TTC549 (cell line): ENCODE measurements around the gene ARMH1.
A peak's percentile ranks its signal among the peaks of the same experiment; 100 is the strongest.
"Not testable (repeated sequence)": the region's sequence is repeated elsewhere in the genome, so short reads cannot be mapped to it uniquely, and the experiment has no call there.

ENCODE experiments used
- FAIRE-seq: peaks from 2 replicates; lab custom pipeline; 2012; peaks lifted over from hg19 to GRCh38; lab: Jason Lieb, UNC

The ARMH1 gene

GRCh38 chr1:44723496-44724295, 49.2 kb downstream of the ARMH1 start:
- no peak for FAIRE-seq

- no peak for FAIRE-seq
Measured at GRCh38 chr1:44724296-44724954, 49.9 kb downstream of the ARMH1 start.

DNA sequence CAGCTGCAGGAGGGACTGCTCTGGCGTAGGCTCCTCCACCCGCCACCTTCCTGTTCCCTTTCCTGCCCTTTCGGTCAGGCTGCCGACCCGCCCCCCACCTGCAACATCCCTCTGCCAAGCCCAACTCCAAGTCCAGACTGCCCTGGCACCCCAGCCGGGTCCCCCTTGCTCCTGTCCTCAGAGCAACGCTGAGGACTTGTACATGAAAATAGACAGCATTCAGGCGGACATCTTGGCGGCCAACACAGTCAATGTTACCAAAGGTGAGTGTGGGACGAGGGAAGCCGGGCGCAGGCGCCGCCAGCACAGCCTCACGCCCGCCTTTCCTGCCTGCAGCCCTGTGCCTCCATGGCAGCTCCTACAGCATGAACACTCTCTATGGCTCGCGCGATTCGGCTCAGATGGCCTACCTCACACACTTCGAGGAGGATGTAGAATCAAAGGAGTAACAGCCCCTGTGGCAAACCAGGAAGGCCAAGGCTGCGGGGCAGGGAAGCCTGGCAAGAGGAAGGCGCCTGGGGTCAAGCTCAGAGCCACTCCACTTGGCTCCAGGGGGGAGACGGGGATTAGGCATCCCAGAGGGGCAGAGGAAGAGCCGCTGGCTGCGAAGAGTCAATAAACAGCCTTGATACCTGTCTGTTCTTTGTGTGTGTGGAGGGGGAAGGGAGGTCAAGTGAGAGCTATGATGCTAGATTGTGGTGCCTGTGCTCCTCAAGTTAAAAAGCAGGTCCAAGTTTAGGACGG, 50.6 kb downstream of the ARMH1 start:
- FAIRE-seq, result no peak

- peak; percentile 90 for FAIRE-seq
Measured at GRCh38 chr1:44730741-44731512, 56.4 kb downstream of the ARMH1 start, which contains the start of gene RNU5D-1. Gene RNU5D-1 (minus strand): TSS chr1:44731170.

DNA sequence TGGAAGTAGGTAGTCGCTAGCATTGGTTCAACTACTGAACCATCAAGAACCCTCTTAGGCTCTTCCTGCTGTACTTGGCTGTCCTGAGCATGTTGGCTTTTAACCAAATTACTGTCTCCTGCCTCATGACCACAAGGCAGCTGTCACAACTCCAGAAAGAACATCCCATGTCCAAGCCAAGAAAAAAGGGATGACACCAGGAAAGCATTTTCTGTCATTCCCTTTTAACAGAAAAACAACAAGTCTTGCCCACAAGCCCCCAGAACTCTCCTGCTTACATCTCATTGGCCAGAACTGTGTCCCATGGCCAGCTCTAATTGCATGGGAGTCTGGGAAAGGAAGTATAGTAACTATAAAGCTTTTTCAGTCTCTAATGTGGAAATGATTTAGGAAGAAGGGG, 58.9 kb downstream of the ARMH1 start:
- FAIRE-seq, result no peak

GRCh38 chr1:44733784-44734183, 59.3 kb downstream of the ARMH1 start:
- FAIRE-seq, result no peak

- FAIRE-seq, result no peak
Measured at GRCh38 chr1:44735992-44736391, 61.5 kb downstream of the ARMH1 start.

DNA sequence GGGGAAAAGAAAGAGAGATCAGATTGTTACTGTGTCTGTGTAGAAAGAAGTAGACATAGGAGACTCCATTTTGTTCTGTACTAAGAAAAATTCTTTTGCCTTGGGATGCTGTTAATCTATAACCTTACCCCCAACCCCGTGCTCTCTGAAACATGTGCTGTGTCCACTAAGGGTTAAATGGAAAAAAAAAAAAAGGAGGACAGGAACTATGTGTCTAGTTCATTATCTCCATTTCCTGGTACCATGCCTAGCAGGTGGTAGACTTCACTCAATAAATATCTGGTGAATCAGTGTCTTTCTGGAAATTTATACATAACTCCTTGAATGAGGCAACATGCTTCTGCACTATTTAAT, 64.4 kb downstream of the ARMH1 start:
- FAIRE-seq, result not testable (repeated sequence)

GRCh38 chr1:44739307-44740178, 65.0 kb downstream of the ARMH1 start, which contains the start of gene KIF2C:
Gene KIF2C (plus strand): TSS chr1:44739837. CDS start chr1:44739933, 96 bp downstream.
- peak; percentile 92 for FAIRE-seq

DNA sequence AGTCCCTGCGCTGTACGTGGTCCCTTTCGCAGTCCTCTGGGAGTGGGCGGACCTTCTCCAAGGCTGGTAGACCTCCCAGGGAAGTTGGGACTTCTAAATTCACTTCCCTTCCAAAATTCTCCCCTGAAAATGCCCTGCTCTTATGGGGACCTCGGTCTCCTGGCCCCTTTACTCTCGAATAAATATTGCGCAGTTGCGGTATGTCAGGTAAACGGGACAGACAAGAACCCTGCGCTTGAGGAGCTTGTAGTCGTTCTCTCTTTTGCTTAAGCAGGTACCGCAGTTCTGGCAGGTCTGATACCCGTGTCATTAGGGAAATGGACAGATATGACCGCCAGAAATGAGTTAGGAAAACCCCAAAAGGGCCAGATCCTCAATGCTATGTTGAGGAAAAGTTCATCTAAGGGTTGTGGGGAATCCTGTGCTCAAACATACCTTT, 65.7 kb downstream of the ARMH1 start:
- no peak for FAIRE-seq

DNA sequence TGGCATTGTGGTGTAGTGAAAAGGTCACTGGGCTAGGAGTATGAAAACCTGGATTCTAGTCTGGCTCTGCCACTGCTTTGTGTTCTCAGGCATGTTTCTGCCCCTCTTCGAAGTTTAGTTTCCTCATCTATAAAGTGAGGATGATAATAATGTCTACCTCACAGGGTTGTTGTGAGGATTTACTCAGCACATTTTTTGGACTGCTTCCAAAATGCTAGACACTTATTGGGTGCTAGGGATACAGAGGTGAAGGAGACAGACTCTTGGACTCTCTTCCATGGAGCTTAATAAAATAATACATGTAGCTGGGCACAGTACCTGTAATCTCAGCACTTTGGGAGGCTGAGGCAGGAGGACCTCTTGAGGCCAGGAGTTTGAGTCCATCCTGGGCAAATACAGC, 68.7 kb downstream of the ARMH1 start:
- no peak for FAIRE-seq

GRCh38 chr1:44747878-44748277, 73.4 kb downstream of the ARMH1 start:
- FAIRE-seq, result no peak

- no peak for FAIRE-seq
Measured at GRCh38 chr1:44757420-44757819, 82.9 kb downstream of the ARMH1 start.

- no peak for FAIRE-seq
Measured at GRCh38 chr1:44759077-44759476, 84.6 kb downstream of the ARMH1 start.

GRCh38 chr1:44760876-44761275, 86.4 kb downstream of the ARMH1 start:
- no peak for FAIRE-seq

GRCh38 chr1:44766421-44766820, 91.9 kb downstream of the ARMH1 start:
- FAIRE-seq, result not testable (repeated sequence)
